GM03348 (cell line): Measurements from ENCODE around the gene C10orf105.

ENCODE experiments used
- DNase-seq: peaks from one replicate; pipeline ENCODE4 v3.0.0; 2012; ENCODE audit warnings: low spot score

C10orf105 gene

DNA sequence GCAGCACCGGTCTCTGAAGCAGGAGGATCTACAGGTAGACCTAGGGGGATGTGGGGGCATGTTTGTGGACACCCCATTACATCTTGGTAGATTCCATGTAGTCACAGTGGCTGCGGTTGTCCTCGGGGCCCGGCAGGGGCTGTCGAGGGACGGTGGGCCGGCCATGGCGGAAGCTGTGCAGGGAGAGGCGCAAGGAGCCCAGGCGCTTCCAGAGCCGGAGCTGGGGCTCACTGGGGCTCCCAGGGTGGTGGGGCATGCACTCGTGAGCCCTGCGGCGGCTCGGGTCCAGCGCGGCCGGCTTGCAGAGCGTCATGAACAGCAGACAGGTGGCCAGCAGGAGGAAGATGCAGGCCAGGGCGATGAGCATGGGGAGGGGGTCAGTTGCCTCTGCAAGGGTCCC is 3.7 kb downstream of the C10orf105 start:
- DNase-seq: no peak

DNA sequence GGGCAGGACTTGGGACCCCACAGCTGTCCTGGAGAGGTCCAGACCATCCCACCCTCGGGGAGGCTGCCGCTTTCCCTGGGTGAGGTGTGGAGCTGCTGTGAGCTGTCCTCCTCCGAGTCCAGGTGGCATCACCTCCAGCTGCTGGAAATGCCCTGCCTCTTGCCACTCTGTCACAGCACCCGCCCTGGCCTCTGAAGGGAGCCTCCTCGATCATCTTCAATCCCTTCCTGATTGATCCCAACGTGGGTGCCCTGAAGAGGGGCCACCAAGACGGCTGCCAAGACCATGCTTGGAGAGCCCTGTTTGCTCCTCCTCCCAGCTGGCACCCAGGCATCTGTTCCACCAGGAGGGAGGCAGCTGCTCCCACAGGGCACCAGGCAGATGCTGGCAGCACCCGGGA is 4.6 kb downstream of the C10orf105 start:
- no peak for DNase-seq

DNA sequence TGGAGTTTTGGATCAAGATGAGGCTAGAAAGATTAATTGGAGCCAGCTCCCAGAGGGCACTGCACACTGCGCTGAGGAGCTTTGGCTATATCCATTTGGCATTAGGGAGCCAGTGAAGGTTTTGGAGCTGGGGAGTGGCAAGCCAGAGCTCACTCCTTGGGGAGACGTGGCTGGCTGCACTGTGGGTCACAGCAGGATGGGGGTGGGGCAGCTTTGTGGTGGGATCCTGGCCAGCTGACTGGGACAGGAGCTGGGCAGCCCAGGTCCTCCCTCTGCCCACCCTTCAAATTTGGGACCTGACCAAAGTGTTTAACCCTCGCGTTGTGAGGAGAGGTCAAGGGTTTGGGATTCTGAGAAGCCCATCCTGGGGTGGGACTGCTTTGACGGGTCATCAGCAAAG is 5.0 kb downstream of the C10orf105 start:
- no peak for DNase-seq

DNA sequence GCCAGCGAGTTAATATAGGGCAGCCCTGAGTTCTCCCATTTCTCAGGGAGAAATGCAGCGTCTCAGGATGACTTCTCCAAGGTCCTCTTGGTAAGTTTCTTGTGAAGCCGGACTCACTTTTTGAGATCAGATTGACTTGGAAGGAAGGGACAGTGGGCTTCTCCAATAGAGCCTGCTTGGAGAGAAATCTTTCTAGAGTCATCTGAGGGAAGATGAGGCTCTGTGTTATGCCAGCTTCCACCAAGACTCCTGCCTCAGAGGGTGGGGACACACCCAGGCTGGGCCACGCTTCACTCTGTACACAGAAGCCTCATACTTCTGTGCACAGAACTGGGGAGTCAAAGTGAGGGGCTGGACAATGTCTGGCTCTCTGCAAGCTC is 5.6 kb downstream of the C10orf105 start:
- peak; percentile 27 for DNase-seq

DNA sequence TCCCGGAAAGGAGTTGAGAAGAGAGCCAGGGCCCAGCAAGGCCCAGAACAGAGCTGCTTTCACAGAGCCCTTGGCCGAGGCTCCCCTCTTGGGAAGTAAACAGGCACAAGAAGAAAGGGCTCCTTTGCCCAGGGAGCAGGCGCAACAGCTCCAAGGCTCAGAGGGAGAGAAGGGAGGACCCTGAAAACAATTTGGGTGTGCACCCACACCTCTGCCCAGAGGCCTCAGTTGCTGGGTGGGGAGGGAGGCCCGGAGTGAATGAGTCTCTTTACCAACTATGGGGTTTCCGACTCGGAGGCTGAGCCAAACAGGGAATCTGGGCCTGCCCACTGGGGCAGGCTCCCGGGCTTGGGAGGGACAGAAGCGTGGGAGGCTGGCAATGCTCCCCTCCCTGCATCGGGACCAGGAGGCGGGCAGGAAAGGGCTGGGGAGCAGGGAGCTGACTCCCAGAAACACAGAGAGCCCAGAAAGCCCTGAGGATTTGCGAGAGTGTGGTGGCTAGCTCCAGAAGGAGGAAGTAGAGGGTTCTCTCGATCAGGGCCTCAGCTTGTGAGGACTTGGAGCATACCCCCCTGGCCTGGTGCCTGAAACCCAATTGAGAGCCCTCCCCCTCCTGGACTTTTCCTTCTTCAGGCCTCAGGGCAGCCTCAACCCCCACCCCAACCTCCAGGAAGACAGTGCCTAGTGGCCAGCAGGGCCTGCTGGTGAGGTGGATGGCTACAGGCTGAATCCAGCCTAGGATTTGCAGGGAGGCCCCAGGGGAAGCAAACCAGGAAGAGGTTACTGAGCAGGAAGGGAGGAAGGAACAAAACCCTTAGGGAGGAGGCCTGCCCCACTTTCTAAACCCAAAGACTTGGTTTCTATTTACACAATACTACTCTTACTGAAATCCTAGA is 6.2 kb downstream of the C10orf105 start:
- DNase-seq: peak; percentile 98

DNA sequence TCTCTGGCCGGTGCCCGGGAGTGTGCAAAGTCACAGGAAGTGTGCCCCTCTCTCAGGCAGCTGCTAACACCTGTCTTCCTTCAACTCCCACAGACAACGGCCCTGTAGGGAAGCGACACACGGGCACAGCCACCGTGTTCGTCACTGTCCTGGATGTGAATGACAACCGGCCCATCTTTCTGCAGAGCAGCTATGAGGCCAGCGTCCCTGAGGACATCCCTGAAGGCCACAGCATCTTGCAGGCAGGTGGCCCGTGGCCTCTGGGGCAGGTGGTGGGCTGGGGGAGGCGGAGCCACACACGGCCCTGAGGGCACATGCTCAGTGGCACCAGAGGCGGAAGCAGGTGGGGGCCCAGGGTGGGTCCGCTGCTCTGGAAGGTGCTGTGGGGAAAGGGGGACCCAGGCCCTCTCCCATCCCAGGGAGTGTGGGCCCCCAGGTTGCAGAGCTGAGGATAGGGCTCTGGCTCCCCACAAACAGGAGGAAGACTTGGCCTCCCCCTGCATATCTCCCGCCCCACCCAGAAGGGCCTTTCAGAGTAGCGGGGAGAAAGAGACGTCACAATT is 6.9 kb downstream of the C10orf105 start:
- no peak for DNase-seq

DNA sequence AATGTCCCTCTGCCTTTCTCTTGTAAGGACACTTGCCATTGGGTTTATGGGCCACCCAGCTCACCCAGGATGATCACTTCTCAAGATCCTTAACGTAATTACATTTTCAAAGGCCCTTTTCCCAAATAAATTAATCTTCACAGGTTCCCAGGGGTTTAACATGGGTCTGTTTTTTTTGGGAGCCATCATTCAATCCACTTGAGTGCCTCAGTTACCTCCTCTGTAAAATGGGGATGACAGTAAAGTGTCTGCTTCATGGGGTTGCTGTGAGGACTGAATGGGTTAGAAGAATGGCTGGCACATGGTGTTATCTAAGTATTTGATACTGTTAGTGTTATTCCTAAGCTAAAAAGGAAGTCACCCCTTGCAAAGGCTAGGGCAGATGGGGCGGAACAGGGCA is 7.4 kb downstream of the C10orf105 start:
- no peak for DNase-seq

DNA sequence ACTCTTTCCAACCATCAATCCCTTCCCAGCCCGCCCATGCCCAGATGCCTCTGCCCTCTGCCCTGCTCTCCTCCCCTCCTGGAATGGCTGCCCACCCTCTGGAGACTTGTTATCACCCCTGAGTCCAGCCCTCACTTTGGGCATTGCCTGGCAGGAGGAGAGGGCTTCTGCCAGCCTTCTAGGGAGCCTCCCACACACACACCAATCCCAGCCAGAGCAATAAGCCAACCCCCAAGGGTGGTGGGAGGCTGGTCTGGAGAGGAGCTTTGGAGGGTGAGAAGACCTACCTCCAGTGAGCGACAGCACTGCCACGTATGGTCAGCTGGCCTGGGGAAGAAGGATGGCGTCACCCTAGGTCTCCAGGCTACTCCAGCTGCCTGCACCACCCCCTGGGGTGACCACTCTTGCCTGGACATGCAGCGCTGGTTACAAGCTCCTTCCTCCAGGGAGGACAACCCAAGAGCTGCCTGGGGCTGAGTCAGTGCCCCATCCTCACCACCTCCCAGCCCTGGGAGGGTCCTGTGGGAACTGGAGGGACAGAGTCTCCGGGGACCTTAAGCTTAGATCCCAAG is 8.4 kb downstream of the C10orf105 start:
- no peak for DNase-seq

DNA sequence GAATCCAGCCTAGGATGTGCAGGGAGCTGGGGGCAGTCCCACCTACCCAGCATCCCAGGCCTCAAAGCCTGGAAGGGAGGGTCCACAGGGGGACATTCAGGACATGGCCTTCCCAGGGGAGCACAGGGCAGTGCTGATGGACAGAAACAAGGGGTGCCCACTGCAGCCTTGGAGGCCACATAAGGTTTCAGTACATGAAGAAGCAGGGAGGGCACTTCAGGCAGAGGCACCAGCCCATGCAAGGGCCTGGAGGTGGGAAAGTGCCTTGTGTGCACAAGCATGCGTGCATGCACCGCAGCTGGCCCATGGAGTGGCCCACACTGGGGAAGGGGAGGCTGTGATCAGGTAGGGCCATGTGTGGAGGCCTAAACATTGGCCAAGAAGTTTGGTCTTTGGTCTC is 9.1 kb downstream of the C10orf105 start:
- no peak for DNase-seq

DNA sequence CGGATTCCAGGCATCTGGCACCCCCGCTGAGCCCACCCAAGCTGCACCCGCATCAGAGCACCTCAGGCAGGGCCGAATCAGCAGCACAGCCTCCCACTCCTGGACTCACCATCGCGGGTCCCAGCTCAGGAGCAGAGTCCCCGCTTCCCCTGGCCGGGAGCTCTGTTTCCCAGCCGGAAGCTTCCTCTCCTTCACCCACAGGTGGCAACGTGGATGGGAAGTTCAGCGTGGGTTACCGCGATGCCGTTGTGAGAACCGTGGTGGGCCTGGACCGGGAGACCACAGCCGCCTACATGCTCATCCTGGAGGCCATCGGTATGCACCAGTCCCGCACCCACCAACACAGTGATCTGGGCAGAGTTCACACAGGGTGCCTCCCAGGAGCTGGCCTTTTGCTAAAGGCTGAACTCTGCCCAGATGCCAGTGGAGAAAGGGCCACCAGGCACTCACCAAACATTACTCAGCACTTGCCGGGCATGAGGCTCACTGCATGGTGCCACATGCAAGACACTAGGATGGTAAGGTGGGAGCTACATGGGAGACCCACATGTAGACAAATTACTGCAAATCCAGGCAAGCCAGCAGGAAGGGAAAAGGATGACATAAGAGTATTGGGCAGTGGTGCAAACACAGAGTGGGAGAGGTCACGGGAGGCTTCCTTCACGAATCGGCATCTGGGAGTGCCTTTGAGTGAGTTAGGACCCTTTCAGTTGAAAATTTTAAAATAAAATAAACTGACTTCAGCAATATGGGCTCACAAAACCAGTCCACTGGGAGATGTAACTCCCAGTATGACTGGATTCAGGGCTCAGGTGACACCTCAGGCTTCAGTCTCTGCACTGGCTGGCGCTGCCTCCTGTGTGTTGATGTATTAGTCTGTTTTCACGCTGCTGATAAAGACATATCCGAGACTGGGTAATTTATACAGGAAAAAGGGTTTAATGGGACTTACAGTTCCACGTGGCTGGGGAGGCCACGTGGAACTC is 10.4 kb downstream of the C10orf105 start:
- DNase-seq: no peak

DNA sequence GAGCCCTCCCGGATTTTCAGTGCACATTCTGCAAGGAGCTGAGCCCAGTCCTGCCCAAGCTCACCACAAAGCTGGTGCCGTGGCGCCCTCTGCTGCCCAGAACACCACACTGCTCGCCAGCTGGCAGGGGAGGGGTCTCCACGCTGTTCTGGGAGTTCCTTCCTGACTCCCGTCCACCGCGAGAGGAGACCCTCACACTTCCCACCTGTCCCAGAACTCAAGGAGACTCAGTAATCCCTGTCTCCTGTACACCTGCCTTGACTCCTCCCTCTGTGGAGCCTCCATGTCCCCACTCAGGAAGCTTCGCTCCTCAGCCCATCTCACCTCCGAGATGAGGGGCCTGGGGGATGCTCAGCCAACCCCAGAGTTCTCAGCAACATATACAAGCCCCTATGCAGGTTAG is 11.3 kb downstream of the C10orf105 start:
- peak; percentile 71 for DNase-seq

DNA sequence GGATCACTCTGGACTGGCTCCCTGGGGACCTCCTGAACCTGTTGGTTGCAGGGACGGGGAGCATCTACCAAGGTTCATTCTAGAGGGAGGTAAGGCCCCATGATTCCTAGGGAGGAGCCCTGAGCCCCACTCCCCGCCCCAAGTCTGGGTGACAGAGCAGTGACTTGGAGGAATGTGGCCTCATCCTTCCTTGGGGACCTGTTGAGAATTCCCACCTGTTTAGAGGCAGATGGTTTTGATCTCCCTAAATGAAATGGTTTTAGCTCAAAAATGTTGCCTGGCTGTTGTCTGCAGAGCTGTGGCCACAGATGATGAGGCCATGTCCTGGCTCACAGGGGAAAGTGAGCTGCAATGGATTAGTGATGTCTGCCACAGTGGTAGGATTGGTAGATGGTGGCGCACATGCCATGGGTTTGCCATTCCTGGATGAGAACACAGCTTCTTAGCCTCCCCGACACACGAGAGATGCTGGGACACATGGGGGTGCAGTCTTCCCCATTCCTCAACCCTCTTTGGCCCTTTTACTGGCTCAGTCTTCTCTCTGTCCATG is 12.3 kb downstream of the C10orf105 start:
- DNase-seq: no peak

DNA sequence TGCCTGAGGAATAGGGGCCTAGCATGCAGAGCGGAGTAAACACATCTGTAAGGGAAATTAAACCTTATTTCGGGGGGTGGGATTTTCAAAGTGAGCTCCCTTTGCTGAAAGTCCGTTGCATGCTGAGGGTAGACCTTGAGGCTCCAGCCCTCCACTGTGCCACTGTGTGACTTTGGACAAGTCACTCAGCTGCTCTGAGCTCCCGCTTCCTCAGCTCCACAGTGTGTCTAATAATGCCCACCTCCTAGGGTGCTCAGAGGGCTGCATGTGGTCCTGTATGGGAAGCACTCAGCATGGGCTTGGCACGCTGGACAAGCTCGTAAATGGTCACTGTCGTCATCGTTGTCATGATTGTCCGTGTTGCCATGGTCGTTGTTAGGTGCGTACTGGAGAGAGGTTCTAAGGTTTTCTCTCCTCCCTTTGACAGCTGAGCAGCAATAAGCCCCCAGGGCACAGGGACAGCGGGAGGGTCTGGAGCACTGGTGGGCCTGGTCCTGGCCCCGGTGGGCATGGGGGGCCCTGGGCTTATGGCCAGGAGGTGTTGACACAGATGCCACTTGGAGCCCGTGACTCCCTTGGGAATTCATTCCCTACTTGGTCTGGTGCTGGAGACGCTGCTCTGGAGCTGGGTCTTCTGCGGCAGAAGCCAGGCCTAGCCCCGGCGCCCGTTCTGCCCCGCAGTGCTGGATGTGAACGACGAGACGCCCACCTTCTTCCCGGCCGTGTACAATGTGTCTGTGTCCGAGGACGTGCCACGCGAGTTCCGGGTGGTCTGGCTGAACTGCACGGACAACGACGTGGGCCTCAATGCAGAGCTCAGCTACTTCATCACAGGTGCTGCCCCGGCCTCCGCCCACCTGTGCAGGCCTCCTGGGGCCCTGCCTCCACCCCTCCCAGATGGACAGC is 13.1 kb downstream of the C10orf105 start:
- DNase-seq: no peak

DNA sequence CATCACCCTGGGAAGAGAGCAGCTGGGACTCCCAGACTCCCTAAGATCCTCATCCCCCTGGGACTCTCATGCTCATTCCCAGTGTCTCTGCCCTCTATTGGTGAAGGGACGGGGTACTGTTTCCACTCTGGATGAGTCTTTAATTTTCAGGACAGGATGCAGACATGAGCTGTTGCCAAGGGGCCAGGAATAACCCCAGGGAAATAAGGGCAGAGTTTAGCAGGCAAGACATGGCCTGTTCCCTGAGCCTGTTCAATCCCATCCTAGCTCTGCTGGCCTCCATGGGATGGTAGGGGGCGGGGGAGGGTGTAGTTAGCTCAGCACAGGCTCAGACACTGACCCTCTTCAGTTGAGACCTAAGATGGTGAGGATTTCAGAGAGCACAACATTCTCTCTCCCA is 14.0 kb downstream of the C10orf105 start:
- peak; percentile 25 for DNase-seq

DNA sequence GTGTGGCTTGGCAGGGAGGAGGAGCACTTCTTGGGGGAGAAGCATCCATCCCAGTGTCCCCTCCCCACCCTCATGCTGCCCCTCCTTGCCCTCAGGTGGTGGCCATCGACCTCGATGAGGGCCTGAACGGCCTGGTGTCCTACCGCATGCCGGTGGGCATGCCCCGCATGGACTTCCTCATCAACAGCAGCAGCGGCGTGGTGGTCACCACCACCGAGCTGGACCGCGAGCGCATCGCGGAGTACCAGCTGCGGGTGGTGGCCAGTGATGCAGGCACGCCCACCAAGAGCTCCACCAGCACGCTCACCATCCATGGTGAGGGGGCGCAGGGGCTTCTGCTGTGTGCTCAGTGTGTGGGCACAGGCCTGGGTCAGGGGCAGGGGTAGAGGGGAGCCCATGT is 14.8 kb downstream of the C10orf105 start:
- DNase-seq: no peak

DNA sequence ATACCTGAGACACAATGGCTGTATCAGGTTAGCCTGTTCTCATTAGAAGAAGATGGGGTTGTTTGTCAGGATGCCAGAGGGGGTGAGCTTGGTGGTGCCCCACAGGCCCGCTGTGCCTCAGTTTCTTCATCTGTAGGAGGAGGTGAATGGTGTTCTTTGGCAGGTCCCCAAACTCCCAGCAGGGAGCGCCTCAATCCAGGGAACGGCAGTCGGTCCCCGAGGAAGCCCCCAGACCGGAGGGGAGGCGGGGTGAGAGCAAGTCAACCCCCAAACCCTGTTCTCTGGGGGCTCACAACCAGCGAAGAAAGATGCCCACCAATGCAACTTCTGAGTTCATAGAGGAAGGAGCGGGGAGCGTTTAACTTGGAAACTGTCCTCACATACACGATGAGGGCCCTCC is 16.0 kb downstream of the C10orf105 start:
- no peak for DNase-seq

DNA sequence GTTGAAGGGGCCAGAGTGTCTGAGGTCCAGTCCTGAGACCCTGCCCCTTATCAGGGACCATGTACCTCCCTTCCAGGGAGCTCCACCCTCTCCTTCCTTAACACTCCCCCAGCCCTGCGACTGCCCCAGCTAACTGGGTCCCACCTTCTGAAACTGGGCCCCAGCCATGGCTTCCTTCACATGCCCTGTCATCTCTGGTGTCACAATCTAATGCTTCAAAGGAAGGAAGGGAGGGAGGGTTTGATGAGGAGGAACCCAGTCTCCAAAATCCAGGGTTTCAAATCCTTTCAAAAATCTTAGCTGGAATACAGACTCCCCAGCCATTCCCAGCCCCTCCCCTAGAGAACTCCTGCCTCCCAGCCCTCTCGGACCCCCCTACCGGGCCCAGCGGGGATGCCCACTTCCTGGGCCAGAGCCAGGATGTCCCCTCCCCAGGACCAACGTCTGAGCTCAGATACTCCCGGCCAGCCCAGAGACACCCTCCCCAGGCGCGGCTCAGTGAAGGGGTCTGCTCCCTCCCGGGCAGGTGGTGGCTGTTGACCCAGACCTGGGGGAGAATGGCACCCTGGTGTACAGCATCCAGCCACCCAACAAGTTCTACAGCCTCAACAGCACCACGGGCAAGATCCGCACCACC is 18.0 kb downstream of the C10orf105 start:
- no peak for DNase-seq

DNA sequence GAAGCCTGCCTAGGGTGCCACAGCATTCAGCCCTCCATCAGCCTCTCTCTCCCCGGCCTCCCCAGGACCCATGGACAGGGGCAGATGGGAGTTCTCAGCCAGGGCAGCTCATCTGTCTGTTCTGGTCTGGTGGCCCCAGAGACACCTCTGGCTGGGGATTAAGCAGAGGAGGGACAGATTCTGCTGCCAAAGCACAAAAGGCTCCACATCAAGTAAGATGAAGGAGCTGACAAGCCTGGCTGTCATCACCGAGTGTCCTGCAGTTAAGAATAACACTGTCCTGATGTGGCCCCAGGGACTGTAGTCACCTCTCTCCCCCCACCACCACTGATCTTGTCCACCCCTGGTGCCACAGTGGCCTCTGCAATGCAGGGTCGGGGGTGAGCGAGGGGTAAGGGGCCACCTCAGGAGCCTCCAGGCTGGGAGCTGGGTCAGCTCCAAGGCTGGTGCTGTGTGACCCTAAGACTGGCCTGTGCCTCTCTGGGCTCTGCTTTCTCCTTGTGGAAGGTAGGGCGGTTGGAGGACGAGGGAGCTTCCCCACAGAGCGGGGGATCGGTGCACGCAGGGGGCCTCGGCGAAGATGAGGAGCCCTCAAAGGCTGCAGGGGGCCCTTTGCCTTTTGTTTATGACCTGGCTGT is 18.7 kb downstream of the C10orf105 start:
- DNase-seq: no peak

DNA sequence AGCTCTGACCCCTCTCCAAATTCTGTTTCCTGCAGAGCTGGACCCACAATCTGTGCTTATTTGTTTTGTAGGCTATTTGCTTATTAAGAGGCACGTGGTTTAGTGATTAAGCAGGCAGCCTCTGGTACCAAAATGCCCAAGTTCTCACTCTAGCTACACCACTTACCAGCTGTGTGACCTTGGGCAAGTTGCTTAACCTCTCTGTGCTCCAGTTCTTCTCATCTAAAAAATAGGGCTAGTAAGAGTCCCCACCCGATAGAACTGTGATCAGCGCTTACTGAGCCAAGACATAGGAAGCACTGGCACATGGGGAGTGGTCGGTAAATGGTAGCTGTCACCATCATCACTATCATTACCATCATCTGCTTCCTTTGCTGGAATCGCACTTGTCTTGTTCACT is 20.8 kb downstream of the C10orf105 start:
- no peak for DNase-seq
